Thymus (tissue), 11 donors: Measurements from ENCODE around the gene PTGDS. TPM values are rescaled to one million over a fixed set of nuclear protein-coding genes. Genes with fewer than 3 reads are reported as not detected.

Experiments used
- DNase-seq, 9 donors: peaks; one replicate each; pipeline ENCODE4 v3.0.0-alpha.2; 2013; ENCODE audit warnings: low spot score in 9 of 9, low read depth in 6 of 9, missing footprints in 1 of 9
- H3K27ac ChIP-seq, 2 donors: one replicate each; pipeline ENCODE4 v1.5.1; 2013; ENCODE audit warnings: control low read depth in 1 of 2, low read depth in 1 of 2, low read length in 1 of 2, mild to moderate bottlenecking in 1 of 2, moderate library complexity in 1 of 2
- H3K27me3 ChIP-seq, 2 donors: one replicate each; pipeline ENCODE4 v1.5.1; 2013; ENCODE audit warnings: low read length in 1 of 2; ENCODE audit not compliant: control insufficient read depth in 2 of 2, insufficient read depth in 1 of 2
- H3K36me3 ChIP-seq, 2 donors: one replicate each; pipeline ENCODE4 v1.5.1; 2013; ENCODE audit warnings: low read length in 1 of 2, mild to moderate bottlenecking in 1 of 2, moderate library complexity in 1 of 2; ENCODE audit not compliant: control insufficient read depth in 2 of 2, insufficient read depth in 2 of 2
- H3K4me1 ChIP-seq, 2 donors: one replicate each; pipeline ENCODE4 v1.5.1; 2013; ENCODE audit warnings: low read length in 2 of 2; ENCODE audit not compliant: control insufficient read depth in 2 of 2, insufficient read depth in 2 of 2
- H3K4me3 ChIP-seq, 2 donors: one replicate each; pipeline ENCODE4 v1.5.1; 2013; ENCODE audit warnings: low read length in 2 of 2, control low read depth in 1 of 2, mild to moderate bottlenecking in 1 of 2
- H3K9me3 ChIP-seq, 2 donors: one replicate each; pipeline ENCODE4 v1.5.1; 2013; ENCODE audit warnings: low read length in 1 of 2, mild to moderate bottlenecking in 1 of 2; ENCODE audit not compliant: control insufficient read depth in 2 of 2, insufficient read depth in 1 of 2
- WGBS: extraction: QIAGEN DNeasy Blood & Tissue Kit; methylation state at CpG from one replicate; pipeline ENCODE4 v1.1.7; 2013; 5-methylcytosine and 5-hydroxymethylcytosine counted together
- polyA plus RNA-seq: library from polyadenylated mRNA; stranded (reverse); fragments of 200-250 nt; gene quantifications from one replicate; pipeline ENCODE4 v1.2.3, GENCODE V29; 2013
- total RNA-seq: library from RNA; stranded (reverse); fragments of 120-200 nt; gene quantifications from one replicate; pipeline ENCODE4 v1.2.4, GENCODE V29; 2013
- donor health status: healthy.

The PTGDS gene
- total and polyA plus RNA-seq, 2 donors = 5.0 to 137 TPM

GRCh38 chr9:136965771-136966484 is 11.4 kb upstream of the PTGDS start:
- DNase-seq = peak in 2 of 9 donors; percentile 30 to 38
- H3K27me3 ChIP-seq = peaks cover 0 to 3% of the 10 kb centered on the region in 2 donors
- peak overlapping the region in 1 of 2 donors; percentile 29 for H3K4me3 ChIP-seq
- WGBS = 24% methylated on average over 23 of the region's 23 CpGs
- H3K4me1 ChIP-seq = peaks cover 18 to 58% of the 10 kb centered on the region in 2 donors
- H3K36me3 ChIP-seq = no peaks in the 10 kb centered on the region
- peak overlapping the region; percentile 53 to 58 for H3K27ac ChIP-seq
- peaks cover 0 to under 1% of the 10 kb centered on the region in 2 donors for H3K9me3 ChIP-seq

DNA sequence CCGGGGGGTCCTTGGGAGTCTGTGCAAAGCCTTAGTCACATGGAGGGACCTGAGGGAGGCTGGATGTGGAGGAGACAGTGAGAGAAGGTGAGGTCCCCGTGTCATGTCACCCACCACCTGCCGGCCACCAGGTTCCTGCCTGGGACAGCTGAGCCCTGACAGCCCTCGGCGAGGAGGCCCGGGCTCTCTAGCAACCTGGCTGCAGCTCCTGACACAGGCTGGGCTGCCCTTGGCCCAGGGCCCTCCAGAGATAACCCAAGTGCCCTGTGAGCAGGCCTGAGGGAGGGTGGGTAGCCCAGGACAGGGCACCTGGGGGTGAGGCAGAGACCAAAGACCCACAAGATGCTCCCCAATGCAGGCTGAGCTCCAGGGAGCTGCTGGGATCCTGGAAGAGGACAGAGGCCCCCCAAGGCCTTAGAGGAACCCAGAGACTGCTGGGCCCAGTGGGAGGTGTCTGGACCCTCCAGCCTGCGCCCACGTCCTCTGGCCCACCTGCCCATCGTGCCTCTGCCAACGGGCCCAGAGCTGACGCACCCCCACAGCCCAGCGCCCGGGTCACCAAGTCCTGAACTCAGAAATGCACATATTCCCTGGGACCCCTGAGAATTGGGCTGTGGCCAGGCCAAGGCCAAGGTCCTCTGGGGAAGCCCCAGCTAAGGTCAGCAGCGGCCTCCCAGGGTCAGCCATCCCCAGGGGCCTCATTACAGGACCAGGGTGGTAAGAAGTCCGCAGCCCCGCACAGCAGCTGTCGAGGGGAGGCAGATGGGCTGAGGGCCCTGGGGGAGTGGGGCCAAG is 8.8 kb upstream of the PTGDS start:
- H3K9me3 ChIP-seq = no peaks in the 10 kb centered on the region
- no peaks in the 10 kb centered on the region for H3K36me3 ChIP-seq
- H3K27ac ChIP-seq = no peak overlapping the region
- no peak overlapping the region for H3K4me3 ChIP-seq
- H3K4me1 ChIP-seq = peaks cover 13 to 33% of the 10 kb centered on the region in 2 donors
- DNase-seq = no peak
- WGBS = 93% methylated on average over 17 of the region's 17 CpGs
- H3K27me3 ChIP-seq = peaks cover 2 to 3% of the 10 kb centered on the region in 2 donors

DNA sequence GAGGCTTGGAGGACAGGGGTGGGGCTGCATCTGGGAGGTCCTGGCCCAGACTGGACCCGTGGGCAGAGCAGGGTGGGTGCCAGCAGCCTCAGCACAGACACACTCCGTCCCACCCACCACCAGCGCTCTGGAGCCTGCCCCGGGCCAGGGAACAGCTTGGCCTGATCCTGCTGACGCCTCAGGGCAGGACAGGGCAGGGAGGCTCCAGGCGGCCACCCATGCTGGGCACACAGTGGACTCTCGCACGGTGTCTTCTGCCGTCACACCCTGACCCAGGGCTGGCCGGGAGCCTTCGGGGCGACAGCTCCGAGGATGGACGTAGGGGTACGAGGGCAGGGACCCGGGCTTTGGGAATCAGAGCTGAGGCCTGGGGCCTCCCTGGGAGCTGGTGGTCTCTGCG is 8.2 kb upstream of the PTGDS start:
- peaks cover 2 to 7% of the 10 kb centered on the region in 2 donors for H3K27me3 ChIP-seq
- H3K36me3 ChIP-seq = no peaks in the 10 kb centered on the region
- DNase-seq = no peak
- H3K27ac ChIP-seq = no peak overlapping the region
- 95% methylated on average over 17 of the region's 17 CpGs for WGBS
- no peaks in the 10 kb centered on the region for H3K9me3 ChIP-seq
- H3K4me1 ChIP-seq = peaks cover 13 to 30% of the 10 kb centered on the region in 2 donors
- H3K4me3 ChIP-seq = no peak overlapping the region

DNA sequence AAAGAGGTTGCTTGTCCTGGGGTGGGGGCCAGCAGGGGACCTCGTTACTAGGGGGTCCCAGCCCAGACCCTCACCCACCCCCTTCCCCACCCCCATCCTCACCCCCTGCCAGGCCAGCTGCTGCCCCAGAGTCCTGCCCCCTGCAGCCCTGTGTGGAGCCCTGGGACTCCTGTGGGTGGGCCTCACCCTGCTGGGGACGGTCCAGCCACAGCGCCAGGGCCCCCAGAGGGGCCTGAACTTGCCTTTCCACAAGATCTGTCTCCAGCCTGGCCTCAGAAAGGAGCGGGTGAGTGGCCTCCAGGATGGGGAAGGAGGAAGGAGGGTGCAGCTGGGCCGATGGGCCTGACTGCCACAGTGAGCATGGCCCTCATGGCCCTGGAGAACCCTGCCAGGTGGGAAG is 7.5 kb upstream of the PTGDS start:
- Histone ChIP-seq H3K4me1 (peaks cover 10 to 24% of the 10 kb centered on the region in 2 donors), H3K27me3 (peaks cover 2 to 12% of the 10 kb centered on the region in 2 donors), H3K36me3 (no peaks in the 10 kb centered on the region), H3K4me3 (no peak overlapping the region), H3K27ac (no peak overlapping the region), H3K9me3 (no peaks in the 10 kb centered on the region)
- DNase-seq = no peak
- WGBS = 96% methylated on average over 5 of the region's 5 CpGs

DNA sequence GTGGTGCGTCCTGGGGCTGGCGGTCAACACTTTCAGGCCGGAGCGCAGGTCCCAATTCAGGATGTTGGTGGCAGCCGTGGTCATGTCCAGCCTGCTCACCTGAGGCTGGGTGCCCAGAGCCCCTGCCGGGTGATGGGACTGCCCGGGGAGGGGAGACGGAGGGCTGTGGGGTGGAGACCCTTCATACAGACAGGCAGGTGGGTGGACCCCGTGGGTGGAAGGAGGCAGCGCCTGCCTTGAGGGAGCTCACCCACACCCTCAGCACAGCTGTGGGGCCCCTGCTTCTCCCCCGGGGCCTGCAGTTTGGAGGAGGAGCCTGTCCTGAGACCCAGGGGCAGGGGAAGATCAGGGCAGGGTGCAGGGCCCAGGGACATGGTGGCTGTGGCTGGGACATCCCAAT is 6.9 kb upstream of the PTGDS start:
- DNase-seq = no peak
- Histone ChIP-seq H3K36me3 (no peaks in the 10 kb centered on the region), H3K4me3 (no peak overlapping the region), H3K27ac (no peak overlapping the region), H3K27me3 (peaks cover 2 to 18% of the 10 kb centered on the region in 2 donors), H3K4me1 (peaks cover 8 to 23% of the 10 kb centered on the region in 2 donors), H3K9me3 (no peaks in the 10 kb centered on the region)
- WGBS = 80% methylated on average over 11 of the region's 11 CpGs

GRCh38 chr9:136971746-136972145 is 5.6 kb upstream of the PTGDS start:
- WGBS = 94% methylated on average over 14 of the region's 14 CpGs
- peaks cover 0 to 16% of the 10 kb centered on the region in 2 donors for H3K4me1 ChIP-seq
- H3K27ac ChIP-seq = no peak overlapping the region
- H3K9me3 ChIP-seq = no peaks in the 10 kb centered on the region
- no peak for DNase-seq
- H3K4me3 ChIP-seq = no peak overlapping the region
- no peaks in the 10 kb centered on the region for H3K36me3 ChIP-seq
- peaks cover 3 to 28% of the 10 kb centered on the region in 2 donors for H3K27me3 ChIP-seq

DNA sequence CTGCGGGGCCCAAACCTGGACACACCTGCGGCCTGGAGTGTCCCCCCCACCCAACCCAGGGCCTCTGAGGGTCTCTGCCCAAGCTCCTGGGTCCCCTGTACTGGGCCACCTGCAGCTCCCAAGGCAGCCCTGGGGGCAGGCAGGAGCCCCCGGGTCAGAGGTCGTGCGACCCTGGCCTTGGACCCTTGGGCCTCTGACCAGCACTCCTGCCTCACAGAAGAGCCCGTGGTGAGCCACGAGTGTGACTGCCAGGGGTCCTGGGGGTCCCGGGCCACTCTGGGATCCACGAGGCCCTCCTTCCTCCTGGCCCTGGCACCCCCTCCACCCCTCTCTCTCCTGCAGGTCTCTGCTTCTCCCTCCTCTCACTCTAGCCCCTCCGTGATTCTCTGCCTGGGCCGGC is 5.0 kb upstream of the PTGDS start:
- Histone ChIP-seq H3K36me3 (no peaks in the 10 kb centered on the region), H3K27me3 (peaks cover 8 to 34% of the 10 kb centered on the region in 2 donors), H3K4me1 (peaks cover 0 to 16% of the 10 kb centered on the region in 2 donors), H3K27ac (no peak overlapping the region), H3K9me3 (no peaks in the 10 kb centered on the region), H3K4me3 (no peak overlapping the region)
- 95% methylated on average over 11 of the region's 11 CpGs for WGBS
- no peak for DNase-seq

GRCh38 chr9:136972743-136973142 is 4.6 kb upstream of the PTGDS start:
- Histone ChIP-seq H3K27me3 (peaks cover 11 to 38% of the 10 kb centered on the region in 2 donors), H3K9me3 (no peaks in the 10 kb centered on the region), H3K27ac (no peak overlapping the region), H3K4me3 (no peak overlapping the region), H3K36me3 (no peaks in the 10 kb centered on the region), H3K4me1 (peaks cover 0 to 18% of the 10 kb centered on the region in 2 donors)
- WGBS = 88% methylated on average over 13 of the region's 13 CpGs
- no peak for DNase-seq
